Upper lobe of right lung (tissue), 1 donor: ENCODE data around the gene BTBD18. TPM values are rescaled to one million over a fixed set of nuclear protein-coding genes. Genes with fewer than 3 reads are reported as not detected.
A peak's percentile ranks its signal among the peaks of the same experiment; 100 is the strongest.
"Not testable (repeated sequence)": the region's sequence is repeated elsewhere in the genome, so short reads cannot be mapped to it uniquely, and the experiment has no call there.

ENCODE experiments used
- ATAC-seq: fragments of 200-7000 bp; cut with Tn5 transposase; one replicate; pipeline ENCODE4 v1.9.1; 2020; ENCODE audit warnings: mild to moderate bottlenecking, moderate library complexity
- DNase-seq: peaks from one replicate; pipeline ENCODE4 v3.0.0-alpha.2; 2020
- H3K27ac ChIP-seq: fragments of 200-600 bp; one replicate; pipeline ENCODE4 v1.8.0; 2022
- H3K27me3 ChIP-seq: fragments of 200-600 bp; one replicate; pipeline ENCODE4 v1.8.0; 2022; ENCODE audit warnings: mild to moderate bottlenecking
- H3K36me3 ChIP-seq: fragments of 200-600 bp; one replicate; pipeline ENCODE4 v1.8.0; 2022
- H3K4me1 ChIP-seq: fragments of 200-600 bp; one replicate; pipeline ENCODE4 v1.8.0; 2022
- H3K4me3 ChIP-seq: fragments of 200-600 bp; one replicate; pipeline ENCODE4 v1.8.0; 2022; ENCODE audit warnings: mild to moderate bottlenecking
- H3K9me3 ChIP-seq: fragments of 200-600 bp; one replicate; pipeline ENCODE4 v1.8.0; 2022
- CTCF ChIP-seq: fragments of 200-600 bp; IDR thresholded peaks from one replicate; pipeline ENCODE4 v1.8.0; 2022; ENCODE audit warnings: antibody characterized with exemption
- intact Hi-C: fragments of 100-400 bp; cut with DNase I; formaldehyde crosslinking; loops from one replicate; pipeline ENCODE4 v1.11.0; 2022
- total RNA-seq: library from RNA; stranded (reverse); fragmentation: NEBNext Ultra II Directional; extraction: Animal tissue kit (Norgen Biotek cat#: 25700); gene quantifications from one replicate; pipeline ENCODE4 v1.2.1, GENCODE V29; 2021
- donor health status: DM: no; HTN: yes; CAD: no; lungs with severe emphysema.

BTBD18 gene
- total RNA-seq, 1 donor from 2014 or later: not detected

- Histone ChIP-seq H3K36me3 (no peaks in the 10 kb centered on the region), H3K4me1 (no peaks in the 10 kb centered on the region), H3K27ac (no peak overlapping the region), H3K4me3 (no peak overlapping the region), H3K9me3 (no peaks in the 10 kb centered on the region), H3K27me3 (no peaks in the 10 kb centered on the region)
- no peak for TF ChIP-seq CTCF
- no peak for ATAC-seq
- intact Hi-C loops: no loop called here
- DNase-seq: no peak
Observed at GRCh38 chr11:57727185-57727584, 24.4 kb downstream of the BTBD18 start.

GRCh38 chr11:57716726-57717125, 34.9 kb downstream of the BTBD18 start:
- H3K4me3 ChIP-seq, H3K27ac ChIP-seq, H3K36me3 ChIP-seq, H3K27me3 ChIP-seq, H3K9me3 ChIP-seq, DNase-seq, ATAC-seq, intact Hi-C loops: not testable (repeated sequence)
- H3K4me1 ChIP-seq: peaks cover 17% of the 10 kb centered on the region

- H3K27ac ChIP-seq: no peak overlapping the region
- H3K9me3 ChIP-seq: no peaks in the 10 kb centered on the region
- DNase-seq: no peak
- no peaks in the 10 kb centered on the region for H3K27me3 ChIP-seq
- H3K4me3 ChIP-seq: peak overlapping the region; percentile 82
- ATAC-seq: no peak
- no peak for TF ChIP-seq CTCF
- intact Hi-C loops: no loop called here
- peaks cover 31% of the 10 kb centered on the region for H3K4me1 ChIP-seq
- no peaks in the 10 kb centered on the region for H3K36me3 ChIP-seq
Observed at GRCh38 chr11:57713835-57714234, 37.8 kb downstream of the BTBD18 start.

GRCh38 chr11:57712256-57713150, 39.1 kb downstream of the BTBD18 start, which contains the start of gene TMX2:
TSS of gene TMX2 (plus strand) at chr11:57712593. CDS start at chr11:57712619, 26 bp downstream.
- H3K27me3 ChIP-seq: no peaks in the 10 kb centered on the region
- peak within 1 kb of the TSS; percentile 90 for H3K27ac ChIP-seq
- no peaks in the 10 kb centered on the region for H3K36me3 ChIP-seq
- peak; percentile 95 for ATAC-seq
- intact Hi-C loops: no loop called here
- no peak for TF ChIP-seq CTCF
- H3K4me3 ChIP-seq: peak within 1 kb of the TSS; percentile 82
- no peaks in the 10 kb centered on the region for H3K9me3 ChIP-seq
- DNase-seq: peak; percentile 95
- H3K4me1 ChIP-seq: peaks cover 31% of the 10 kb centered on the region

- DNase-seq (peak; percentile 90), ATAC-seq (peak; percentile 81)
- Histone ChIP-seq H3K4me1 (peaks cover 31% of the 10 kb centered on the region), H3K27ac (peak within 1 kb of the TSS; percentile 90), H3K36me3 (no peaks in the 10 kb centered on the region), H3K9me3 (no peaks in the 10 kb centered on the region), H3K27me3 (no peaks in the 10 kb centered on the region), H3K4me3 (peak within 1 kb of the TSS; percentile 82)
- TF ChIP-seq CTCF: no peak
- intact Hi-C loops: no loop called here
Observed at GRCh38 chr11:57711414-57712255, 40.0 kb downstream of the BTBD18 start, which contains the start of gene MED19. TSS of gene MED19 (minus strand) at chr11:57712215. CDS start at chr11:57712179, 36 bp downstream.
